Liver (tissue), 3 donors: ENCODE data around the gene OSBPL9.

Experiments
- GABPA ChIP-seq, 2 donors: IDR thresholded peaks in 1 of 2; conservative IDR thresholded peaks in 1 of 2; 2 replicates each; pipeline ENCODE4 v1.6.1; 2016; ENCODE audit warnings: antibody characterized with exemption in 2 of 2, mild to moderate bottlenecking in 1 of 2, moderate library complexity in 1 of 2
- RAD21 ChIP-seq, 2 donors: IDR thresholded peaks; 2 replicates each; pipeline ENCODE4 v1.6.1; 2016; ENCODE audit warnings: antibody characterized with exemption in 2 of 2, mild to moderate bottlenecking in 2 of 2
- SP1 ChIP-seq: IDR thresholded peaks from 2 replicates; pipeline ENCODE4 v1.6.1; 2018; ENCODE audit warnings: antibody characterized with exemption, mild to moderate bottlenecking
- TF ChIP-seq, protein P1 (sequence below): fragments of 150-350 bp; IDR thresholded peaks from 2 replicates; pipeline ENCODE4 v1.5.1; 2017; ENCODE audit warnings: improper control_type of control experiment, low read depth, low read length; ENCODE audit not compliant: missing input control
- TF ChIP-seq, protein P2 (sequence below): IDR thresholded peaks from 2 replicates; pipeline ENCODE4 v1.6.1; 2016; ENCODE audit warnings: antibody characterized with exemption, mild to moderate bottlenecking
- donor health status: healthy.
- donor health status: healthy.

DNA sequence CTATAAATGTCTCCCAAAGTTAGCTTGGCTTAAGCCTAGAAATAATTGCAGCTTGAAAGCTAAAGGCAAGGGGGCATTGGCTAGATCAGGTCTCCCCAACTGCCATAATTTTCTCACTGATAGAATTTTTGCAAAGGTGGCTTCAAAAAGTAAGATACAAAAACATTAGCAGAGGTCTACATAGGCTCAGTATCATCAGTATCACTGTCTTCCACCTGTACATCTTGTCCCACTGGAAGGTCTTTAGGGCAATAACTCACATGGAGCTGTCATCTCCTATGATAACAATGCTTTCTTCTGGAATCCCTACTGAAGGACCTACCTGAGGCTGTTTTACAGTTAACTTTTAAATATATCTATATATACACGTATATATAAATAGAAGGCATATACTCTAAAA lies 14.9 kb downstream of the OSBPL9 start:
- TF ChIP-seq, protein P1, sequence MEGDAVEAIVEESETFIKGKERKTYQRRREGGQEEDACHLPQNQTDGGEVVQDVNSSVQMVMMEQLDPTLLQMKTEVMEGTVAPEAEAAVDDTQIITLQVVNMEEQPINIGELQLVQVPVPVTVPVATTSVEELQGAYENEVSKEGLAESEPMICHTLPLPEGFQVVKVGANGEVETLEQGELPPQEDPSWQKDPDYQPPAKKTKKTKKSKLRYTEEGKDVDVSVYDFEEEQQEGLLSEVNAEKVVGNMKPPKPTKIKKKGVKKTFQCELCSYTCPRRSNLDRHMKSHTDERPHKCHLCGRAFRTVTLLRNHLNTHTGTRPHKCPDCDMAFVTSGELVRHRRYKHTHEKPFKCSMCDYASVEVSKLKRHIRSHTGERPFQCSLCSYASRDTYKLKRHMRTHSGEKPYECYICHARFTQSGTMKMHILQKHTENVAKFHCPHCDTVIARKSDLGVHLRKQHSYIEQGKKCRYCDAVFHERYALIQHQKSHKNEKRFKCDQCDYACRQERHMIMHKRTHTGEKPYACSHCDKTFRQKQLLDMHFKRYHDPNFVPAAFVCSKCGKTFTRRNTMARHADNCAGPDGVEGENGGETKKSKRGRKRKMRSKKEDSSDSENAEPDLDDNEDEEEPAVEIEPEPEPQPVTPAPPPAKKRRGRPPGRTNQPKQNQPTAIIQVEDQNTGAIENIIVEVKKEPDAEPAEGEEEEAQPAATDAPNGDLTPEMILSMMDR, result no peak
- TF ChIP-seq SP1 (no peak), GABPA (IDR thresholded peaks at IDR 0.05 in 1 of 2, conservative IDR thresholded peaks at IDR 0.05 in 1 of 2) (no peak), RAD21 (IDR thresholded peaks at IDR 0.05) (no peak)
- TF ChIP-seq, protein P2, sequence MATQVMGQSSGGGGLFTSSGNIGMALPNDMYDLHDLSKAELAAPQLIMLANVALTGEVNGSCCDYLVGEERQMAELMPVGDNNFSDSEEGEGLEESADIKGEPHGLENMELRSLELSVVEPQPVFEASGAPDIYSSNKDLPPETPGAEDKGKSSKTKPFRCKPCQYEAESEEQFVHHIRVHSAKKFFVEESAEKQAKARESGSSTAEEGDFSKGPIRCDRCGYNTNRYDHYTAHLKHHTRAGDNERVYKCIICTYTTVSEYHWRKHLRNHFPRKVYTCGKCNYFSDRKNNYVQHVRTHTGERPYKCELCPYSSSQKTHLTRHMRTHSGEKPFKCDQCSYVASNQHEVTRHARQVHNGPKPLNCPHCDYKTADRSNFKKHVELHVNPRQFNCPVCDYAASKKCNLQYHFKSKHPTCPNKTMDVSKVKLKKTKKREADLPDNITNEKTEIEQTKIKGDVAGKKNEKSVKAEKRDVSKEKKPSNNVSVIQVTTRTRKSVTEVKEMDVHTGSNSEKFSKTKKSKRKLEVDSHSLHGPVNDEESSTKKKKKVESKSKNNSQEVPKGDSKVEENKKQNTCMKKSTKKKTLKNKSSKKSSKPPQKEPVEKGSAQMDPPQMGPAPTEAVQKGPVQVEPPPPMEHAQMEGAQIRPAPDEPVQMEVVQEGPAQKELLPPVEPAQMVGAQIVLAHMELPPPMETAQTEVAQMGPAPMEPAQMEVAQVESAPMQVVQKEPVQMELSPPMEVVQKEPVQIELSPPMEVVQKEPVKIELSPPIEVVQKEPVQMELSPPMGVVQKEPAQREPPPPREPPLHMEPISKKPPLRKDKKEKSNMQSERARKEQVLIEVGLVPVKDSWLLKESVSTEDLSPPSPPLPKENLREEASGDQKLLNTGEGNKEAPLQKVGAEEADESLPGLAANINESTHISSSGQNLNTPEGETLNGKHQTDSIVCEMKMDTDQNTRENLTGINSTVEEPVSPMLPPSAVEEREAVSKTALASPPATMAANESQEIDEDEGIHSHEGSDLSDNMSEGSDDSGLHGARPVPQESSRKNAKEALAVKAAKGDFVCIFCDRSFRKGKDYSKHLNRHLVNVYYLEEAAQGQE, result no peak
